ENCODE results near the gene ZNF84.

GRCh38 chr12:132998741-132999140, 38.6 kb upstream of the ZNF84 start:
- TF ChIP-seq YY1 (IDR thresholded peaks at IDR 0.05; ENCODE audit: insufficient read depth, insufficient read length) = no peak
- no peak for TF ChIP-seq SUZ12 (IDR thresholded peaks at IDR 0.05; ENCODE audit: extremely low read depth, insufficient read depth, insufficient read length)
- TF ChIP-seq ZNF274 (IDR thresholded peaks at IDR 0.05; ENCODE audit: low read depth, low read length) = no peak
